Prostate gland (tissue), 2 donors: ENCODE measurements around the gene NPLOC4.

Source experiments
- CTCF ChIP-seq, 4 experiments: fragments of 200-600 bp in 2 of 4; fragments of 450-650 bp in 2 of 4; sonication (generic) in 2 of 4; IDR thresholded peaks; 1 replicate in 3 of 4; 2 replicates in 1 of 4; pipeline ENCODE4 v1.5.1; 2016 to 2019; ENCODE audit warnings: antibody characterized with exemption in 4 of 4, mild to moderate bottlenecking in 2 of 4, moderate library complexity in 2 of 4
- POLR2AphosphoS5 ChIP-seq: sonication (generic); formaldehyde crosslinking; IDR thresholded peaks from one replicate; pipeline ENCODE4 v1.6.1; 2017; ENCODE audit warnings: antibody characterized with exemption

DNA sequence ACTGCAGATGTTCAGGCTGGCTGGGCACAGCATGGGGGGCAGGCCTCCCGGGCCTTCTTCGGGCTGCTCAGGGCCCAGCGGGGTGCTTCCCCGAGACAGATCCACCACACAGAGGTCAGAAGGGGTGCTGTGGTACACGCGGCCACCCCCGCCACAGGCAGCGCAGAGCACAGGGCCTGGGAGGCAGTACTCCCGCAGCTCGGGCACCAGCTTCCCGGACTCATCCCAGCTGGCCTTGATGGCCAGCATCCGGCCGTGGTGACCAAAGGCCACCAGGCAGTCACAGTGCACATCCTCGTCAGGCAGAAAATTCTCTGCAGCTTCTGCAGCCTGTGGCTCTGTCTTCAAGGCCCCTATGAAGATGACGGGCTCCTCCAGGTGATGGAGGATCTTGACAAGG lies 86.6 kb downstream of the NPLOC4 start:
- TF ChIP-seq CTCF (IDR thresholded peaks at IDR 0.05) (no peak), POLR2AphosphoS5 (no peak)
